HEK293 (cell line): ENCODE data around the gene BCL11B.
A peak's percentile ranks its signal among the peaks of the same experiment; 100 is the strongest.

ENCODE experiments used
- CTCF ChIA-PET: fragments of 350-600 bp; formaldehyde crosslinking; extraction: SDS; loops from one replicate; lab custom pipeline; 2021; ENCODE audit warnings: antibody characterized with exemption; lab: Yijun Ruan, JAX
- POLR2A ChIA-PET: fragments of 300-600 bp; formaldehyde crosslinking; extraction: SDS; loops from one replicate; lab custom pipeline; 2020; ENCODE audit warnings: antibody characterized with exemption, inconsistent platforms; lab: Yijun Ruan, JAX
- H3K27ac ChIP-seq: fragments of 200-500 bp; sonication (Bioruptor generic); 2 replicates; pipeline ENCODE4 v1.5.1; 2014; ENCODE audit warnings: low read depth, low read length, control low read depth, inconsistent platforms; ENCODE audit errors: extremely low read depth
- H3K36me3 ChIP-seq, 2 experiments: fragments of 200-500 bp in 1 of 2; sonication (Bioruptor generic) in 1 of 2; 1 replicate in 1 of 2; 2 replicates in 1 of 2; pipeline ENCODE4 v1.5.1; 2014 to 2017; ENCODE audit warnings: inconsistent platforms in 2 of 2, low read length in 2 of 2; ENCODE audit not compliant: control insufficient read depth in 2 of 2, insufficient read depth in 1 of 2
- H3K4me1 ChIP-seq: fragments of 200-500 bp; sonication (Bioruptor generic); 2 replicates; pipeline ENCODE4 v1.5.1; 2014; ENCODE audit warnings: mild to moderate bottlenecking, low read length, inconsistent platforms; ENCODE audit not compliant: control insufficient read depth, insufficient read depth
- H3K4me3 ChIP-seq: 2 replicates; pipeline ENCODE4 v1.5.1; 2011; ENCODE audit warnings: low read depth, mild to moderate bottlenecking, control low read depth, low read length, moderate library complexity
- H3K9me3 ChIP-seq: fragments of 200-500 bp; sonication (Bioruptor generic); 2 replicates; pipeline ENCODE4 v1.5.1; 2014; ENCODE audit warnings: low read depth, low read length, inconsistent platforms; ENCODE audit not compliant: control insufficient read depth, insufficient read depth
- CTCF ChIP-seq: fragments of 450-650 bp; formaldehyde crosslinking; IDR thresholded peaks from 2 replicates; pipeline ENCODE4 v1.5.1; 2016; ENCODE audit warnings: missing biosample characterization, missing genetic modification characterization
- HIC1 ChIP-seq: fragments of 450-650 bp; formaldehyde crosslinking; IDR thresholded peaks from 2 replicates; pipeline ENCODE4 v1.5.1; 2016; ENCODE audit warnings: missing biosample characterization, missing genetic modification characterization
- REPIN1 ChIP-seq: fragments of 450-650 bp; formaldehyde crosslinking; IDR thresholded peaks from 2 replicates; pipeline ENCODE4 v1.5.1; 2017; ENCODE audit warnings: missing biosample characterization, missing genetic modification characterization, low read depth
- ZBTB10 ChIP-seq: fragments of 450-650 bp; formaldehyde crosslinking; IDR thresholded peaks from 2 replicates; pipeline ENCODE4 v1.5.1; 2016; ENCODE audit warnings: missing biosample characterization, missing genetic modification characterization
- ZBTB49 ChIP-seq: fragments of 450-650 bp; formaldehyde crosslinking; IDR thresholded peaks from 2 replicates; pipeline ENCODE4 v1.5.1; 2016; ENCODE audit warnings: missing biosample characterization, missing genetic modification characterization, low read depth
- ZEB2 ChIP-seq: fragments of 450-650 bp; formaldehyde crosslinking; IDR thresholded peaks from 2 replicates; pipeline ENCODE4 v1.5.1; 2016; ENCODE audit warnings: missing biosample characterization, missing genetic modification characterization
- ZNF157 ChIP-seq: fragments of 450-650 bp; formaldehyde crosslinking; IDR thresholded peaks from 2 replicates; pipeline ENCODE4 v1.5.1; 2016; ENCODE audit warnings: missing biosample characterization, missing genetic modification characterization
- ZNF16 ChIP-seq: fragments of 450-650 bp; formaldehyde crosslinking; IDR thresholded peaks from 2 replicates; pipeline ENCODE4 v1.5.1; 2016; ENCODE audit warnings: low read depth, missing biosample characterization, missing genetic modification characterization
- ZNF169 ChIP-seq: fragments of 450-650 bp; formaldehyde crosslinking; IDR thresholded peaks from 2 replicates; pipeline ENCODE4 v1.5.1; 2016; ENCODE audit warnings: missing biosample characterization, missing genetic modification characterization
- ZNF214 ChIP-seq: fragments of 450-650 bp; formaldehyde crosslinking; IDR thresholded peaks from 2 replicates; pipeline ENCODE4 v1.5.1; 2017; ENCODE audit warnings: missing biosample characterization, mild to moderate bottlenecking, missing genetic modification characterization, borderline replicate concordance
- ZNF248 ChIP-seq: fragments of 450-650 bp; formaldehyde crosslinking; IDR thresholded peaks from 2 replicates; pipeline ENCODE4 v1.5.1; 2017; ENCODE audit warnings: missing biosample characterization, missing genetic modification characterization
- ZNF362 ChIP-seq: fragments of 450-650 bp; formaldehyde crosslinking; IDR thresholded peaks from 2 replicates; pipeline ENCODE4 v1.5.1; 2016; ENCODE audit warnings: missing biosample characterization, missing genetic modification characterization
- ZNF433 ChIP-seq: fragments of 450-650 bp; formaldehyde crosslinking; IDR thresholded peaks from 2 replicates; pipeline ENCODE4 v1.5.1; 2016; ENCODE audit warnings: missing biosample characterization, missing genetic modification characterization, low read depth
- ZNF501 ChIP-seq: fragments of 450-650 bp; formaldehyde crosslinking; IDR thresholded peaks from 2 replicates; pipeline ENCODE4 v1.5.1; 2016; ENCODE audit warnings: missing biosample characterization, missing genetic modification characterization
- ZNF600 ChIP-seq: fragments of 450-650 bp; formaldehyde crosslinking; IDR thresholded peaks from 2 replicates; pipeline ENCODE4 v1.5.1; 2016; ENCODE audit warnings: missing biosample characterization, missing genetic modification characterization
- ZNF610 ChIP-seq: fragments of 450-650 bp; formaldehyde crosslinking; IDR thresholded peaks from 2 replicates; pipeline ENCODE4 v1.5.1; 2016; ENCODE audit warnings: missing biosample characterization, missing genetic modification characterization, borderline replicate concordance
- ZNF626 ChIP-seq: fragments of 450-650 bp; sonication (Bioruptor Pico); formaldehyde crosslinking; IDR thresholded peaks from 2 replicates; pipeline ENCODE4 v1.5.1; 2018; ENCODE audit warnings: missing biosample characterization, missing genetic modification characterization, inconsistent platforms
- ZNF658 ChIP-seq: fragments of 450-650 bp; formaldehyde crosslinking; IDR thresholded peaks from 2 replicates; pipeline ENCODE4; 2016; ENCODE audit warnings: missing biosample characterization, missing genetic modification characterization
- ZNF776 ChIP-seq: fragments of 450-650 bp; formaldehyde crosslinking; IDR thresholded peaks from 2 replicates; pipeline ENCODE4 v1.5.0; 2017; ENCODE audit warnings: missing biosample characterization, missing genetic modification characterization, borderline replicate concordance
- ZSCAN5A ChIP-seq: fragments of 450-650 bp; formaldehyde crosslinking; IDR thresholded peaks from 2 replicates; pipeline ENCODE4 v1.5.1; 2016; ENCODE audit warnings: missing biosample characterization, missing genetic modification characterization

The BCL11B gene

GRCh38 chr14:99266181-99267178, 5.5 kb downstream of the BCL11B start (continued):
- TF ChIP-seq HIC1 (no peak), ZBTB49 (tag by site-specific recombination) (peak; percentile 94), ZNF16 (tag by site-specific recombination) (no peak), ZNF248 (tag by site-specific recombination) (no peak), ZNF626 (no peak), ZSCAN5A (tag by site-specific recombination) (no peak)

- POLR2A ChIA-PET, result no interaction called here
- no peak overlapping the region for H3K27ac ChIP-seq
- H3K4me3 ChIP-seq, result no peak overlapping the region
- no peak for TF ChIP-seq ZNF362 (tag by site-specific recombination)
- TF ChIP-seq ZNF501 (tag by site-specific recombination), result no peak
- TF ChIP-seq ZNF433, result no peak
- TF ChIP-seq ZSCAN5A (tag by site-specific recombination), result no peak
- TF ChIP-seq CTCF, result no peak
- no peak for TF ChIP-seq ZNF169 (tag by site-specific recombination)
- TF ChIP-seq ZNF600 (tag by site-specific recombination), result no peak
- TF ChIP-seq ZEB2 (tag by site-specific recombination), result no peak
- TF ChIP-seq ZNF157 (tag by site-specific recombination), result no peak
- no peak for TF ChIP-seq ZNF776 (tag by site-specific recombination)
- TF ChIP-seq ZNF214, result no peak
- TF ChIP-seq ZNF658, result no peak
- no peak for TF ChIP-seq ZNF610 (tag by site-specific recombination)
- no peak for TF ChIP-seq ZBTB10 (tag by site-specific recombination)
- no peak for TF ChIP-seq REPIN1
- CTCF ChIA-PET, result interaction anchor here (0.8 to 1.5 kb wide), 5 partner anchors 65 to 1056 kb away, joined by 3 to 8 read pairs (median 3); no protein-coding TSS in a partner anchor
- no peaks in the 10 kb centered on the region for H3K9me3 ChIP-seq
- no peaks in the 10 kb centered on the region for H3K36me3 ChIP-seq
- H3K4me1 ChIP-seq, result peaks cover 43% of the 10 kb centered on the region
These were observed 6.4 kb downstream of the BCL11B start for GRCh38 chr14:99265571-99265970.
